ENCODE measurements around the gene AP1S3. TPM values are rescaled to one million over a fixed set of nuclear protein-coding genes. Genes with fewer than 3 reads are reported as not detected.

Gene AP1S3
- polyA plus RNA-seq, 2 of the 4 experiments (the other 2 are of a cell fraction): 42.9 to 57.0 TPM

- Histone ChIP-seq H3K4me1 (peaks cover 29% of the 10 kb centered on the region), H3K27ac (no peak overlapping the region), H3K4me3 (no peak overlapping the region), H3K9me3 (no peaks in the 10 kb centered on the region), H3K4me2 (no peak overlapping the region)
- POLR2A ChIA-PET: no interaction called here
- WGBS (ENCODE audit: missing lambda C conversion rate): 95% methylated on average over 8 of the region's 8 CpGs
- DNase-seq (ENCODE audit: low read depth in 1 of 2, low spot score in 1 of 2) (no peak), ATAC-seq (no peak), FAIRE-seq (no peak)
- TF ChIP-seq HEYL (CRISPR knock-in tag; IDR thresholded peaks at IDR 0.05): no peak
- no peak for TF ChIP-seq RARB (CRISPR knock-in tag; IDR thresholded peaks at IDR 0.05)
- no peak for TF ChIP-seq CBX2 (IDR thresholded peaks at IDR 0.05; ENCODE audit: borderline replicate concordance, low read depth)
- TF ChIP-seq BCL3 (IDR thresholded peaks at IDR 0.05): no peak
- TF ChIP-seq EP300 (IDR thresholded peaks at IDR 0.05): no peak
- TF ChIP-seq ZNF302 (CRISPR knock-in tag; IDR thresholded peaks at IDR 0.05): no peak
- TF ChIP-seq GATA3 (IDR thresholded peaks at IDR 0.05; ENCODE audit: borderline replicate concordance): no peak
- no peak for TF ChIP-seq NR3C1 (IDR thresholded peaks at IDR 0.05)
- no peak for TF ChIP-seq EHMT2 (IDR thresholded peaks at IDR 0.05; ENCODE audit: low read depth)
- no peak for TF ChIP-seq EHF (CRISPR knock-in tag; IDR thresholded peaks at IDR 0.05)
- TF ChIP-seq HOXA7 (CRISPR knock-in tag; IDR thresholded peaks at IDR 0.05): no peak
- no peak for TF ChIP-seq E2F6 (IDR thresholded peaks at IDR 0.05; ENCODE audit: borderline replicate concordance, low read depth)
- no peak for TF ChIP-seq KDM5A (IDR thresholded peaks at IDR 0.05)
- no peak for TF ChIP-seq MAFK (IDR thresholded peaks at IDR 0.05; ENCODE audit: partially characterized antibody)
- no peak for TF ChIP-seq HDAC2 (IDR thresholded peaks at IDR 0.05)
- no peak for TF ChIP-seq TFCP2L1 (CRISPR knock-in tag; IDR thresholded peaks at IDR 0.05)
- no peak for TF ChIP-seq HES2 (IDR thresholded peaks at IDR 0.05)
- CTCF ChIA-PET: interaction anchor here (0.7 to 2.2 kb wide), 3 partner anchors 11 to 84 kb away, joined by 3 to 8 read pairs (median 3); partner anchors contain the start of gene AP1S3
These were observed 13.1 kb downstream of the AP1S3 start for GRCh38 chr2:223824301-223824700.

GRCh38 chr2:223822818-223823217 lies 14.6 kb downstream of the AP1S3 start:
- FAIRE-seq (no peak), ATAC-seq (no peak), DNase-seq (ENCODE audit: low read depth in 1 of 2, low spot score in 1 of 2) (no peak)
- Histone ChIP-seq H3K9me3 (no peaks in the 10 kb centered on the region), H3K4me2 (no peak overlapping the region), H3K4me3 (no peak overlapping the region), H3K27ac (no peak overlapping the region), H3K4me1 (peaks cover 39% of the 10 kb centered on the region)
- ChIA-PET POLR2A (no interaction called here), CTCF (interaction anchor here (0.7 to 2.2 kb wide), 2 partner anchors 16 to 23 kb away, joined by 3 to 8 read pairs; partner anchors contain the start of gene AP1S3)
- TF ChIP-seq JUNB (IDR thresholded peaks at IDR 0.05) (no peak), HDAC2 (IDR thresholded peaks at IDR 0.05) (no peak), JUN (IDR thresholded peaks at IDR 0.05) (no peak), POLR2AphosphoS2 (conservative IDR thresholded peaks at IDR 0.05; ENCODE audit: low read length) (no peak), NFE2L2 (conservative IDR thresholded peaks at IDR 0.05; ENCODE audit: low read length) (no peak), GATA3 (IDR thresholded peaks at IDR 0.05; ENCODE audit: borderline replicate concordance) (no peak), POLR2A (IDR thresholded peaks at IDR 0.05; ENCODE audit: low read length) (no peak), CHD2 (IDR thresholded peaks at IDR 0.05; ENCODE audit: low read length, partially characterized antibody) (no peak), SMC3 (IDR thresholded peaks at IDR 0.05) (no peak), PHF8 (IDR thresholded peaks at IDR 0.05; ENCODE audit: borderline replicate concordance, low read depth) (no peak), HES2 (IDR thresholded peaks at IDR 0.05) (no peak), EHF (CRISPR knock-in tag; IDR thresholded peaks at IDR 0.05) (no peak), RFX5 (IDR thresholded peaks at IDR 0.05) (no peak)
